Liver (tissue), 9 donors: Measurements from ENCODE around the gene PNMA8B. TPM values are rescaled to one million over a fixed set of nuclear protein-coding genes. Genes with fewer than 3 reads are reported as not detected.
A peak's percentile ranks its signal among the peaks of the same experiment; 100 is the strongest.

Experiments used
- DNase-seq: peaks from one replicate; pipeline ENCODE4 v3.0.0-alpha.2; 2017; ENCODE audit warnings: low spot score
- H3K27ac ChIP-seq, 2 donors: one replicate each; pipeline ENCODE4 v1.7.0; 2013; ENCODE audit warnings: inconsistent platforms in 2 of 2, low read length in 2 of 2, control low read depth in 1 of 2, low read depth in 1 of 2, mild to moderate bottlenecking in 1 of 2
- H3K27me3 ChIP-seq, 4 donors: one replicate each; pipeline versions ENCODE4 v1.6.1 to v1.7.0; 2013; ENCODE audit warnings: low read length in 3 of 4, inconsistent platforms in 1 of 4, mild to moderate bottlenecking in 1 of 4, moderate library complexity in 1 of 4; ENCODE audit not compliant: control insufficient read depth in 4 of 4, insufficient read depth in 4 of 4
- H3K36me3 ChIP-seq, 4 donors: one replicate each; pipeline versions ENCODE4 v1.6.1 to v1.7.0; 2013; ENCODE audit warnings: low read length in 3 of 4, mild to moderate bottlenecking in 3 of 4, low read depth in 1 of 4, moderate library complexity in 1 of 4; ENCODE audit not compliant: control insufficient read depth in 4 of 4, insufficient read depth in 3 of 4
- H3K4me1 ChIP-seq, 4 donors: one replicate each; pipeline versions ENCODE4 v1.6.1 to v1.7.0; 2013; ENCODE audit warnings: low read length in 3 of 4, mild to moderate bottlenecking in 3 of 4, moderate library complexity in 1 of 4; ENCODE audit not compliant: control insufficient read depth in 4 of 4, insufficient read depth in 4 of 4
- H3K4me3 ChIP-seq, 3 donors: one replicate each; pipeline versions ENCODE4 v1.6.1 to v1.7.0; 2013; ENCODE audit warnings: low read length in 3 of 3, control low read depth in 1 of 3, low read depth in 1 of 3, mild to moderate bottlenecking in 1 of 3
- H3K9ac ChIP-seq, 2 donors: one replicate each; pipeline ENCODE4 v1.7.0; 2013; ENCODE audit warnings: low read length in 2 of 2, mild to moderate bottlenecking in 2 of 2, moderate library complexity in 2 of 2, control low read depth in 1 of 2, low read depth in 1 of 2
- H3K9me3 ChIP-seq, 4 donors: one replicate each; pipeline versions ENCODE4 v1.6.1 to v1.7.0; 2013; ENCODE audit warnings: low read length in 3 of 4; ENCODE audit not compliant: control insufficient read depth in 4 of 4
- EGR1 ChIP-seq, 2 donors: IDR thresholded peaks; 2 replicates each; pipeline ENCODE4 v1.6.1; 2016 to 2018; ENCODE audit warnings: antibody characterized with exemption in 2 of 2, low read depth in 2 of 2
- FOXA1 ChIP-seq: IDR thresholded peaks from 2 replicates; pipeline ENCODE4 v1.6.1; 2016; ENCODE audit warnings: antibody characterized with exemption
- FOXA2 ChIP-seq: IDR thresholded peaks from 2 replicates; pipeline ENCODE4 v1.6.1; 2016; ENCODE audit warnings: antibody characterized with exemption
- GABPA ChIP-seq, 2 donors: IDR thresholded peaks in 1 of 2; conservative IDR thresholded peaks in 1 of 2; 2 replicates each; pipeline ENCODE4 v1.6.1; 2016; ENCODE audit warnings: antibody characterized with exemption in 2 of 2, mild to moderate bottlenecking in 1 of 2, moderate library complexity in 1 of 2
- HNF4A ChIP-seq, 2 donors: conservative IDR thresholded peaks; 2 replicates each; pipeline ENCODE4 v1.6.1; 2016; ENCODE audit warnings: antibody characterized with exemption in 2 of 2, mild to moderate bottlenecking in 2 of 2
- HNF4G ChIP-seq: IDR thresholded peaks from 2 replicates; pipeline ENCODE4 v1.6.1; 2016; ENCODE audit warnings: antibody characterized with exemption
- JUND ChIP-seq, 2 donors: IDR thresholded peaks; 2 replicates each; pipeline ENCODE4 v1.6.1; 2016; ENCODE audit warnings: antibody characterized with exemption in 2 of 2
- NR2F2 ChIP-seq: IDR thresholded peaks from 2 replicates; pipeline ENCODE4 v1.6.1; 2016; ENCODE audit warnings: antibody characterized with exemption
- RXRA ChIP-seq, 2 donors: IDR thresholded peaks; 2 replicates each; pipeline ENCODE4 v1.6.1; 2017 to 2018; ENCODE audit warnings: antibody characterized with exemption in 2 of 2, mild to moderate bottlenecking in 1 of 2
- SP1 ChIP-seq: IDR thresholded peaks from 2 replicates; pipeline ENCODE4 v1.6.1; 2018; ENCODE audit warnings: antibody characterized with exemption, mild to moderate bottlenecking
- WGBS: extraction: QIAGEN DNeasy Blood & Tissue Kit; methylation state at CpG from one replicate; pipeline ENCODE4 v1.1.7; 2013; 5-methylcytosine and 5-hydroxymethylcytosine counted together
- polyA plus RNA-seq, 2 donors: library from polyadenylated mRNA; stranded (reverse) in 1 of 2; unstranded in 1 of 2; fragments of 200-250 nt in 1 of 2; fragments of >200 nt in 1 of 2; fragmentation: Nextera tagmentation in 1 of 2; extraction: Ambion mirVana in 1 of 2; gene quantifications; one replicate each; pipeline versions ENCODE4 v1.2.1 to v1.2.3, GENCODE V29; 2013 to 2015
- total RNA-seq, 2 donors: library from RNA; depleted of rRNA; stranded (reverse); fragments of >200 nt; gene quantifications; one replicate each; pipeline ENCODE4 v1.2.3, GENCODE V29; 2014
- TF ChIP-seq, protein P1 (sequence below): fragments of 150-350 bp; IDR thresholded peaks from 2 replicates; pipeline ENCODE4 v1.5.1; 2017; ENCODE audit warnings: improper control_type of control experiment, low read depth, low read length; ENCODE audit not compliant: missing input control
- TF ChIP-seq, protein P2 (sequence below): IDR thresholded peaks from 2 replicates; pipeline ENCODE4 v1.6.1; 2016; ENCODE audit warnings: antibody characterized with exemption
- TF ChIP-seq, protein P3 (sequence below): IDR thresholded peaks from 2 replicates; pipeline ENCODE4 v1.6.1; 2016; ENCODE audit warnings: antibody characterized with exemption, mild to moderate bottlenecking
- TF ChIP-seq, protein P4 (sequence below): IDR thresholded peaks from 2 replicates; pipeline ENCODE4 v1.6.1; 2016; ENCODE audit warnings: antibody characterized with exemption
- TF ChIP-seq, protein P5 (sequence below): IDR thresholded peaks from 2 replicates; pipeline ENCODE4 v1.6.1; 2016; ENCODE audit warnings: antibody characterized with exemption
- donor health status: healthy.
- donor health status: healthy.
- donor health status: healthy.
- donor health status: healthy.
- donor health status: healthy.

The PNMA8B gene, protein sequence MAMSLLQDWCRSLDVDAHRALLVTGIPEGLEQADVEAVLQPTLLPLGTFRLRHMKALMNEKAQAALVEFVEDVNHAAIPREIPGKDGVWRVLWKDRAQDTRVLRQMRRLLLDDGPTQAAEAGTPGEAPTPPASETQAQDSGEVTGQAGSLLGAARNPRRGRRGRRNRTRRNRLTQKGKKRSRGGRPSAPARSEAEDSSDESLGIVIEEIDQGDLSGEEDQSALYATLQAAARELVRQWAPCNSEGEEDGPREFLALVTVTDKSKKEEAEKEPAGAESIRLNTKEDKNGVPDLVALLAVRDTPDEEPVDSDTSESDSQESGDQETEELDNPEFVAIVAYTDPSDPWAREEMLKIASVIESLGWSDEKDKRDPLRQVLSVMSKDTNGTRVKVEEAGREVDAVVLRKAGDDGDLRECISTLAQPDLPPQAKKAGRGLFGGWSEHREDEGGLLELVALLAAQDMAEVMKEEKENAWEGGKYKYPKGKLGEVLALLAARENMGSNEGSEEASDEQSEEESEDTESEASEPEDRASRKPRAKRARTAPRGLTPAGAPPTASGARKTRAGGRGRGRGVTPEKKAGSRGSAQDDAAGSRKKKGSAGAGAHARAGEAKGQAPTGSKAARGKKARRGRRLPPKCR
- total RNA-seq (under 1 TPM; 0.51 to 0.59 TPM), polyA plus RNA-seq (under 1 TPM; 0.15 to 0.27 TPM)

DNA sequence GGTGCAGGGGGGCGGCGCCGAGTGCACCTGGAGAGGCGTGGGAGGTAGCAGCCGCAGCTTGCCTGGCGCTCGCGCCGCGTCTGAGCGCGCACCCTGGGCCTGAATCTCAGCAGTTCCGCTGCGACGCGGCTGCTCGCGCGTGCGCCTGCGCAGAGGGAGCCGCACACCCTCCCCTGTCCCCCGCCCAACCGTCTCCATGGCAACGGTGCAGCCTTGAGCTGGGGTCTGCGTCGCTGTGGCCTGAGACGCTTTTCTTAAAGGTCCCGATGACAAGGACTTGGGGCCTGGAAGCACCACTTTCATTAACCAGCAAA, at the start of gene PNMA8B:
Gene PNMA8B, minus strand, starts transcription at position 82 of the 314 bp plus-strand sequence. CDS start 402 bp downstream, outside the sequence.
- H3K9ac ChIP-seq, result no peak within 1 kb of the TSS
- peaks cover 0 to 7% (median 3%) of the 10 kb centered on the region in 4 donors for H3K27me3 ChIP-seq
- H3K9me3 ChIP-seq, result no peaks in the 10 kb centered on the region
- no peak for TF ChIP-seq GABPA (IDR thresholded peaks at IDR 0.05 in 1 of 2, conservative IDR thresholded peaks at IDR 0.05 in 1 of 2)
- TF ChIP-seq, protein P1, sequence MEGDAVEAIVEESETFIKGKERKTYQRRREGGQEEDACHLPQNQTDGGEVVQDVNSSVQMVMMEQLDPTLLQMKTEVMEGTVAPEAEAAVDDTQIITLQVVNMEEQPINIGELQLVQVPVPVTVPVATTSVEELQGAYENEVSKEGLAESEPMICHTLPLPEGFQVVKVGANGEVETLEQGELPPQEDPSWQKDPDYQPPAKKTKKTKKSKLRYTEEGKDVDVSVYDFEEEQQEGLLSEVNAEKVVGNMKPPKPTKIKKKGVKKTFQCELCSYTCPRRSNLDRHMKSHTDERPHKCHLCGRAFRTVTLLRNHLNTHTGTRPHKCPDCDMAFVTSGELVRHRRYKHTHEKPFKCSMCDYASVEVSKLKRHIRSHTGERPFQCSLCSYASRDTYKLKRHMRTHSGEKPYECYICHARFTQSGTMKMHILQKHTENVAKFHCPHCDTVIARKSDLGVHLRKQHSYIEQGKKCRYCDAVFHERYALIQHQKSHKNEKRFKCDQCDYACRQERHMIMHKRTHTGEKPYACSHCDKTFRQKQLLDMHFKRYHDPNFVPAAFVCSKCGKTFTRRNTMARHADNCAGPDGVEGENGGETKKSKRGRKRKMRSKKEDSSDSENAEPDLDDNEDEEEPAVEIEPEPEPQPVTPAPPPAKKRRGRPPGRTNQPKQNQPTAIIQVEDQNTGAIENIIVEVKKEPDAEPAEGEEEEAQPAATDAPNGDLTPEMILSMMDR, result no peak
- TF ChIP-seq HNF4G, result no peak
- TF ChIP-seq NR2F2, result no peak
- no peak for TF ChIP-seq SP1
- TF ChIP-seq, protein P2, sequence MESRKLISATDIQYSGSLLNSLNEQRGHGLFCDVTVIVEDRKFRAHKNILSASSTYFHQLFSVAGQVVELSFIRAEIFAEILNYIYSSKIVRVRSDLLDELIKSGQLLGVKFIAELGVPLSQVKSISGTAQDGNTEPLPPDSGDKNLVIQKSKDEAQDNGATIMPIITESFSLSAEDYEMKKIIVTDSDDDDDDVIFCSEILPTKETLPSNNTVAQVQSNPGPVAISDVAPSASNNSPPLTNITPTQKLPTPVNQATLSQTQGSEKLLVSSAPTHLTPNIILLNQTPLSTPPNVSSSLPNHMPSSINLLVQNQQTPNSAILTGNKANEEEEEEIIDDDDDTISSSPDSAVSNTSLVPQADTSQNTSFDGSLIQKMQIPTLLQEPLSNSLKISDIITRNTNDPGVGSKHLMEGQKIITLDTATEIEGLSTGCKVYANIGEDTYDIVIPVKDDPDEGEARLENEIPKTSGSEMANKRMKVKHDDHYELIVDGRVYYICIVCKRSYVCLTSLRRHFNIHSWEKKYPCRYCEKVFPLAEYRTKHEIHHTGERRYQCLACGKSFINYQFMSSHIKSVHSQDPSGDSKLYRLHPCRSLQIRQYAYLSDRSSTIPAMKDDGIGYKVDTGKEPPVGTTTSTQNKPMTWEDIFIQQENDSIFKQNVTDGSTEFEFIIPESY, result no peak
- TF ChIP-seq RXRA (IDR thresholded peaks at IDR 0.05), result no peak
- TF ChIP-seq HNF4A (conservative IDR thresholded peaks at IDR 0.05), result no peak
- TF ChIP-seq, protein P3, sequence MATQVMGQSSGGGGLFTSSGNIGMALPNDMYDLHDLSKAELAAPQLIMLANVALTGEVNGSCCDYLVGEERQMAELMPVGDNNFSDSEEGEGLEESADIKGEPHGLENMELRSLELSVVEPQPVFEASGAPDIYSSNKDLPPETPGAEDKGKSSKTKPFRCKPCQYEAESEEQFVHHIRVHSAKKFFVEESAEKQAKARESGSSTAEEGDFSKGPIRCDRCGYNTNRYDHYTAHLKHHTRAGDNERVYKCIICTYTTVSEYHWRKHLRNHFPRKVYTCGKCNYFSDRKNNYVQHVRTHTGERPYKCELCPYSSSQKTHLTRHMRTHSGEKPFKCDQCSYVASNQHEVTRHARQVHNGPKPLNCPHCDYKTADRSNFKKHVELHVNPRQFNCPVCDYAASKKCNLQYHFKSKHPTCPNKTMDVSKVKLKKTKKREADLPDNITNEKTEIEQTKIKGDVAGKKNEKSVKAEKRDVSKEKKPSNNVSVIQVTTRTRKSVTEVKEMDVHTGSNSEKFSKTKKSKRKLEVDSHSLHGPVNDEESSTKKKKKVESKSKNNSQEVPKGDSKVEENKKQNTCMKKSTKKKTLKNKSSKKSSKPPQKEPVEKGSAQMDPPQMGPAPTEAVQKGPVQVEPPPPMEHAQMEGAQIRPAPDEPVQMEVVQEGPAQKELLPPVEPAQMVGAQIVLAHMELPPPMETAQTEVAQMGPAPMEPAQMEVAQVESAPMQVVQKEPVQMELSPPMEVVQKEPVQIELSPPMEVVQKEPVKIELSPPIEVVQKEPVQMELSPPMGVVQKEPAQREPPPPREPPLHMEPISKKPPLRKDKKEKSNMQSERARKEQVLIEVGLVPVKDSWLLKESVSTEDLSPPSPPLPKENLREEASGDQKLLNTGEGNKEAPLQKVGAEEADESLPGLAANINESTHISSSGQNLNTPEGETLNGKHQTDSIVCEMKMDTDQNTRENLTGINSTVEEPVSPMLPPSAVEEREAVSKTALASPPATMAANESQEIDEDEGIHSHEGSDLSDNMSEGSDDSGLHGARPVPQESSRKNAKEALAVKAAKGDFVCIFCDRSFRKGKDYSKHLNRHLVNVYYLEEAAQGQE, result no peak
- TF ChIP-seq, protein P4, sequence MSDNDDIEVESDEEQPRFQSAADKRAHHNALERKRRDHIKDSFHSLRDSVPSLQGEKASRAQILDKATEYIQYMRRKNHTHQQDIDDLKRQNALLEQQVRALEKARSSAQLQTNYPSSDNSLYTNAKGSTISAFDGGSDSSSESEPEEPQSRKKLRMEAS, result no peak
- no peak for TF ChIP-seq FOXA2
- TF ChIP-seq JUND (IDR thresholded peaks at IDR 0.05), result no peak
- 10% methylated on average over 29 of the region's 29 CpGs for WGBS
- H3K36me3 ChIP-seq, result no peaks in the 10 kb centered on the region
- H3K4me1 ChIP-seq, result peaks cover 0 to 9% (median 0%) of the 10 kb centered on the region in 4 donors
- peak within 1 kb of the TSS in 1 of 3 donors; percentile 8 for H3K4me3 ChIP-seq
- H3K27ac ChIP-seq, result no peak within 1 kb of the TSS
- peak; percentile 50 for DNase-seq

DNA sequence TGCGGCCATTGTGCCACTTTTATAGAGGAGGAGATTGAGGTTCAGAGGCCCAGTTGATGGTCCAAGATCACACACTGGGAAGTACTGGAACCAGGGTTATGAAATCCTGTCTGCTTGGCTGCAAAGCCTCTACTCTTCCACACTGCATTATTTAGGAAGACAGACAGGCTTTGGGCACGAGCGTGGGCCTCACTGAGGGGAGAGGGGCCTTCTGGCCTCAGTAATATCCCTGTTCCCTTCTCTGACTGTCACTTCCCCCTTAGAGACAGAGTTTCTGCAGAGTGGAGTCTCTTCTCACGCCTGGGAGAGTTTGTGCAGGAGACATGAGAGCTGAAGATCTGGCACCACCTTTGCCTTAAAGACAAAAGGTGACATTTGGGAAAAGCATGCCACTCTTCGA, 49.0 kb upstream of the PNMA8B start:
- TF ChIP-seq GABPA (IDR thresholded peaks at IDR 0.05 in 1 of 2, conservative IDR thresholded peaks at IDR 0.05 in 1 of 2) (no peak), EGR1 (IDR thresholded peaks at IDR 0.05; ENCODE audit: low read depth in 2 of 2) (no peak), FOXA1 (no peak), JUND (IDR thresholded peaks at IDR 0.05) (no peak)
- TF ChIP-seq, protein P5, sequence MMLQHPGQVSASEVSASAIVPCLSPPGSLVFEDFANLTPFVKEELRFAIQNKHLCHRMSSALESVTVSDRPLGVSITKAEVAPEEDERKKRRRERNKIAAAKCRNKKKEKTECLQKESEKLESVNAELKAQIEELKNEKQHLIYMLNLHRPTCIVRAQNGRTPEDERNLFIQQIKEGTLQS, result no peak

More for the DNA sequence above, 49.0 kb upstream of the PNMA8B start:
- Histone ChIP-seq H3K27me3 (no peaks in the 10 kb centered on the region), H3K4me1 (peaks cover 0 to 5% (median 4%) of the 10 kb centered on the region in 4 donors), H3K27ac (no peak overlapping the region), H3K36me3 (no peaks in the 10 kb centered on the region), H3K9ac (no peak overlapping the region), H3K9me3 (no peaks in the 10 kb centered on the region), H3K4me3 (no peak overlapping the region)
- 86% methylated on average over 5 of the region's 5 CpGs for WGBS
- no peak for DNase-seq
